Stomach (tissue), 9 donors: Measurements from ENCODE around the gene OSBP2. TPM values are rescaled to one million over a fixed set of nuclear protein-coding genes. Genes with fewer than 3 reads are reported as not detected.
A peak's percentile ranks its signal among the peaks of the same experiment; 100 is the strongest.

ENCODE experiments used
- DNase-seq, 2 donors: peaks; one replicate each; pipeline versions ENCODE4 v3.0.0 to v3.0.0-alpha.2; 2013 to 2019
- H3K27ac ChIP-seq, 5 donors: fragments of 200-600 bp in 4 of 5; sonication (generic) in 4 of 5; one replicate each; pipeline ENCODE4 v1.5.1; 2013 to 2019; ENCODE audit warnings: mild to moderate bottlenecking in 1 of 5, moderate library complexity in 1 of 5
- H3K27me3 ChIP-seq, 3 donors: fragments of 200-600 bp; sonication (generic); one replicate each; pipeline ENCODE4 v1.5.1; 2017 to 2019; ENCODE audit warnings: mixed run types in 1 of 3
- H3K36me3 ChIP-seq, 4 donors: fragments of 200-600 bp; sonication (generic); 1 replicate in 3 of 4; 2 replicates in 1 of 4; pipeline ENCODE4 v1.5.1; 2016 to 2019
- H3K4me1 ChIP-seq, 4 donors: fragments of 200-600 bp; sonication (generic); one replicate each; pipeline ENCODE4 v1.5.1; 2016 to 2019
- H3K4me3 ChIP-seq, 4 donors: fragments of 200-600 bp; sonication (generic) in 3 of 4; one replicate each; pipeline ENCODE4 v1.5.1; 2016 to 2019; ENCODE audit warnings: mild to moderate bottlenecking in 1 of 4
- H3K9me3 ChIP-seq, 4 donors: fragments of 200-600 bp; sonication (generic); one replicate each; pipeline ENCODE4 v1.5.1; 2016 to 2019
- CTCF ChIP-seq, 7 experiments: fragments of 450-650 bp in 4 of 7; fragments of 200-600 bp in 3 of 7; sonication (generic) in 3 of 7; IDR thresholded peaks; one replicate each; pipeline ENCODE4 v1.5.1; 2016 to 2019; ENCODE audit warnings: antibody characterized with exemption in 7 of 7, control low read depth in 2 of 7, mild to moderate bottlenecking in 1 of 7
- EP300 ChIP-seq: sonication (generic); formaldehyde crosslinking; IDR thresholded peaks from one replicate; pipeline ENCODE4 v1.6.1; 2017; ENCODE audit warnings: antibody characterized with exemption
- POLR2A ChIP-seq, 4 donors: fragments of 450-650 bp; IDR thresholded peaks; one replicate each; pipeline ENCODE4 v1.6.1; 2016; ENCODE audit warnings: antibody characterized with exemption in 4 of 4, control low read depth in 2 of 4, mild to moderate bottlenecking in 1 of 4, moderate library complexity in 1 of 4
- POLR2AphosphoS5 ChIP-seq, 3 donors: sonication (generic); formaldehyde crosslinking; IDR thresholded peaks; one replicate each; pipeline ENCODE4 v1.6.1; 2016; ENCODE audit warnings: antibody characterized with exemption in 3 of 3
- WGBS, 5 donors: extraction: QIAGEN DNeasy Blood & Tissue Kit in 3 of 5; methylation state at CpG; one replicate each; pipeline versions ENCODE4 v1.1.5 to v1.1.7; 2013 to 2018; 5-methylcytosine and 5-hydroxymethylcytosine counted together
- intact Hi-C: fragments of 100-400 bp; cut with DNase I; formaldehyde crosslinking; loops from one replicate; pipeline ENCODE4 v1.15.1; 2023; ENCODE audit warnings: low total_unique reads
- polyA plus RNA-seq, 3 donors: library from polyadenylated mRNA; stranded (reverse); fragments of 200-250 nt; gene quantifications; one replicate each; pipeline ENCODE4 v1.2.3, GENCODE V29; 2013
- total RNA-seq, 5 donors: library from RNA; depleted of rRNA; stranded (reverse); fragments of >200 nt; gene quantifications; one replicate each; pipeline versions ENCODE4 v1.1.0 to v1.2.3, GENCODE V29; 2014 to 2016
- donor health status: healthy with polysubstance abuse.
- donor health status: Bipolar disorder and iron deficiency.
- donor health status: healthy.

OSBP2 gene
- total and polyA plus RNA-seq, 8 donors = 0.58 to 9.5 (median 1.8) TPM; not detected in 1

- 88 to 100% (median 97%) methylated on average over 2 to 5 of the region's 5 CpGs for WGBS, 5 donors
Measured at GRCh38 chr22:30892731-30893221, 198.1 kb downstream of the OSBP2 start.

GRCh38 chr22:30893434-30894370, 199.0 kb downstream of the OSBP2 start:
- peaks cover 0 to 7% (median 2%) of the 10 kb centered on the region in 4 donors for H3K9me3 ChIP-seq
- H3K27me3 ChIP-seq = no peaks in the 10 kb centered on the region
- TF ChIP-seq POLR2A (IDR thresholded peaks at IDR 0.05) (no peak), EP300 (no peak), POLR2AphosphoS5 (IDR thresholded peaks at IDR 0.05) (no peak)
- peaks cover 8 to 69% (median 34%) of the 10 kb centered on the region in 4 donors for H3K36me3 ChIP-seq
- DNase-seq = peak in 1 of 2 donors; percentile 18
- no peaks in the 10 kb centered on the region for H3K4me1 ChIP-seq
- 80 to 90% (median 86%) methylated on average over 14 to 23 of the region's 23 CpGs for WGBS, 5 donors
- H3K27ac ChIP-seq = no peak overlapping the region
- H3K4me3 ChIP-seq = no peak overlapping the region
- intact Hi-C loops = no loop called here

More at GRCh38 chr22:30892731-30893221, 198.1 kb downstream of the OSBP2 start:
- H3K27me3 ChIP-seq = no peaks in the 10 kb centered on the region
- intact Hi-C loops = no loop called here
- no peaks in the 10 kb centered on the region for H3K4me1 ChIP-seq
- peak; percentile 1 to 10 for DNase-seq
- H3K36me3 ChIP-seq = peaks cover 8 to 69% (median 35%) of the 10 kb centered on the region in 4 donors
- H3K27ac ChIP-seq = no peak overlapping the region
- TF ChIP-seq EP300 = no peak
- TF ChIP-seq POLR2AphosphoS5 (IDR thresholded peaks at IDR 0.05) = no peak
- no peak for TF ChIP-seq POLR2A (IDR thresholded peaks at IDR 0.05)
- TF ChIP-seq CTCF (IDR thresholded peaks at IDR 0.05) = no peak
- no peak overlapping the region for H3K4me3 ChIP-seq
- H3K9me3 ChIP-seq = no peaks in the 10 kb centered on the region

GRCh38 chr22:30894371-30894740, 199.7 kb downstream of the OSBP2 start:
- Histone ChIP-seq H3K4me1 (no peaks in the 10 kb centered on the region), H3K9me3 (peaks cover 0 to 14% (median 4%) of the 10 kb centered on the region in 4 donors), H3K27me3 (no peaks in the 10 kb centered on the region), H3K27ac (no peak overlapping the region), H3K4me3 (no peak overlapping the region), H3K36me3 (peaks cover 2 to 68% (median 29%) of the 10 kb centered on the region in 4 donors)
- no peak for TF ChIP-seq EP300
- TF ChIP-seq CTCF (IDR thresholded peaks at IDR 0.05) = no peak
- TF ChIP-seq POLR2AphosphoS5 (IDR thresholded peaks at IDR 0.05) = no peak
- no peak for TF ChIP-seq POLR2A (IDR thresholded peaks at IDR 0.05)
- intact Hi-C loops = no loop called here
- WGBS, 5 donors = 75 to 91% (median 81%) methylated on average over 3 of the region's 3 CpGs
- DNase-seq = no peak

- Histone ChIP-seq H3K9me3 (peaks cover 3 to 23% (median 8%) of the 10 kb centered on the region in 4 donors), H3K36me3 (peaks cover 0 to 61% (median 18%) of the 10 kb centered on the region in 4 donors), H3K27me3 (no peaks in the 10 kb centered on the region), H3K4me3 (no peak overlapping the region), H3K27ac (no peak overlapping the region), H3K4me1 (no peaks in the 10 kb centered on the region)
- TF ChIP-seq POLR2AphosphoS5 (IDR thresholded peaks at IDR 0.05) = no peak
- no peak for TF ChIP-seq CTCF (IDR thresholded peaks at IDR 0.05)
- no peak for TF ChIP-seq POLR2A (IDR thresholded peaks at IDR 0.05)
- TF ChIP-seq EP300 = no peak
- intact Hi-C loops = no loop called here
- WGBS, 5 donors = 76 to 87% (median 82%) methylated on average over 16 of the region's 16 CpGs
- peak in 1 of 2 donors; percentile 18 for DNase-seq
Measured at GRCh38 chr22:30902496-30903357, 208.1 kb downstream of the OSBP2 start.
